NCI-H510A treated with DMSO at 0.1 percent for 48 hours (cell line): Measurements from ENCODE around the gene MGAT4A.
A peak's percentile ranks its signal among the peaks of the same experiment; 100 is the strongest.
"Not testable (repeated sequence)": the region's sequence is repeated elsewhere in the genome, so short reads cannot be mapped to it uniquely, and the experiment has no call there.

ENCODE experiments used
- DNase-seq: peaks from one replicate; lab custom pipeline; 2025; lab: John Stamatoyannopoulos, UW

The MGAT4A gene

GRCh38 chr2:98607104-98607503, 123.8 kb downstream of the MGAT4A start:
- no peak for DNase-seq

DNA sequence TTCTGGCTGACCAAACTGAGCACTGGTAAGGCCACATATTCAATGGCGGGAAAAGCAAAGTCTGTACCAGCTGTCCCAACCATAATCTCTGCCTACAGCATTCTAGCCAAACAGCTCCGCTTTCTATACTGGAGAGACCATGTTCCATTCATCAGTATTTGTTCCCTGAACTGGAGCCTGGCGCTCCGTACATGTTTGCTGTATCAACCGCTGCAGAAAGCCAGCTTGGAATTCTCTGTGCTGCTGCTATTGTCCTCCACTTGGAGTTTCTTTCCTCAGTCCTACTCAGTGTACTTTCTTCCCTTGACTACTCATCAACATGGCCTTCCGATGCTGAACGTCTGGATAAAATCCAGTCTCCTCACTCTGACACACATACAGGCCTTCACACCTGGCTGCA, 124.5 kb downstream of the MGAT4A start:
- no peak for DNase-seq

- DNase-seq = no peak
These were observed 125.9 kb downstream of the MGAT4A start for GRCh38 chr2:98605076-98605475.

DNA sequence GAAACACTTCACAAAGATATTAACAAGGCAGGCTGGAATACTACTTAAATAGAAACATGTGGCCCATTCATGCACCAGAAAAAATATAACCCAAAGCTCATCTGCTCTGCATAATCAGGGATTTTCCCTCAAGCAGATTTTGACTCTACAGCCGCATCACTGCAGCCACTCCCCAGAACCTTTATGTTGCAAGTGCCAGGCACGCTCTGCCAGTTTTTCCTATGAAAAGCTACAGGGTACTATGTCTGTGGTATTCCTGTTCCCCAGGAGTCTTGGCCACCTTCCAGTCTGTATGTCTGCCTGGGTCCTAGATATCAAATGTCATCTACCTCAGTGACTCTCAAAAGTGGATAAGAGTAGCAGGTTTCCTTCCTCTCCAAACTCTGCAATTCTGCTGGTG, 126.4 kb downstream of the MGAT4A start:
- no peak for DNase-seq

DNA sequence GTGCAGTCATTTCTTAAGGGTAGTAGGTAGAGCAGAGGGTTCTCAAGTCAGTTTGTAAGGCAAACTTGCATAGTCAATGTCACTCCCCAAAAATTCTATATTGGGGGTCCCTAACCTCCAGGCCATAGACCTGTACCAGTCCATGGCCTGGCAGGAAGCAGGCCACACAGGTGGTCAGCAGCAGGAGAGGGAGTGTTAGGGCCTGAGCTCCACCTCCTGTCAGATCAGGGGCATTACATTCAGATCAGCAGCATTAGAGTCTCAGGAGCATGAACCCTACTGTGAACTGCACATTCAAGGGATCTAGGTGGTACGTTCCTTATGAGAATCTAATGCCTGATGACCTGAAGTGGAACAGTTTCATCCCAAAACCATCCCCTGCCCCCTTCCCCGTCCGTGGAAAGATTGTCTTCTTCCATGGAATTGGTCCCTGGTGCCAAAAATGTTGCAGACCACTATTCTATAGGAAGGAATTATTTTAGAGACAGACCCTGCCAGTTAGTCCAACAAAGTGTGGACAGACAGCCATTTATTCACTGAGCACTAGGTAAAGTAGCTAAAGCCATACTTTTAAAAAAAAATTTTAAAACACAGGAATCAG, 129.3 kb downstream of the MGAT4A start:
- peak; percentile 17 for DNase-seq

- DNase-seq = no peak
These were observed 132.0 kb downstream of the MGAT4A start for GRCh38 chr2:98598781-98599428.

GRCh38 chr2:98594665-98595064, 136.3 kb downstream of the MGAT4A start:
- DNase-seq = not testable (repeated sequence)

GRCh38 chr2:98592565-98592964, 138.4 kb downstream of the MGAT4A start:
- no peak for DNase-seq

DNA sequence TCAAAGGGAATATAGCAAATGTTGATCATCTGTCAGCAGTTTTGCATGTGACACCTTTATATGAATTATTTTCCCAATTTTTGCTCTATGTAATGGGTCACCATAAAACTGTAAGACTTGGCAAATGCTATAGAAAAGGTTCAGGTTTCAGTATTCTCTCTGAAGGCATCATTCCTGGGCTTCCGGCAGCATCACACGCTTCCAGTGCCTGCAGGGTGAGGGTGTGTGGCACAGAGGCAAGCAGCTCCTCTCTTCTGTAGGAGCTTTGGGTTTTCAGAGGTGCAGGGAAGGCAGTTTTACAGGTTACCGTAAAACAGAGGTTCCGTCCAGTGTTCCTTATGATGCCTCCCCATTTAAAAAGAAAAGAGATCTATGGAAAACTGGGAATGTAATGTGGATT, 141.4 kb downstream of the MGAT4A start:
- no peak for DNase-seq

- DNase-seq = no peak
These were observed 142.0 kb downstream of the MGAT4A start for GRCh38 chr2:98588880-98589431.

GRCh38 chr2:98586551-98587140, 144.3 kb downstream of the MGAT4A start:
- no peak for DNase-seq

GRCh38 chr2:98585386-98585785, 145.5 kb downstream of the MGAT4A start:
- no peak for DNase-seq

DNA sequence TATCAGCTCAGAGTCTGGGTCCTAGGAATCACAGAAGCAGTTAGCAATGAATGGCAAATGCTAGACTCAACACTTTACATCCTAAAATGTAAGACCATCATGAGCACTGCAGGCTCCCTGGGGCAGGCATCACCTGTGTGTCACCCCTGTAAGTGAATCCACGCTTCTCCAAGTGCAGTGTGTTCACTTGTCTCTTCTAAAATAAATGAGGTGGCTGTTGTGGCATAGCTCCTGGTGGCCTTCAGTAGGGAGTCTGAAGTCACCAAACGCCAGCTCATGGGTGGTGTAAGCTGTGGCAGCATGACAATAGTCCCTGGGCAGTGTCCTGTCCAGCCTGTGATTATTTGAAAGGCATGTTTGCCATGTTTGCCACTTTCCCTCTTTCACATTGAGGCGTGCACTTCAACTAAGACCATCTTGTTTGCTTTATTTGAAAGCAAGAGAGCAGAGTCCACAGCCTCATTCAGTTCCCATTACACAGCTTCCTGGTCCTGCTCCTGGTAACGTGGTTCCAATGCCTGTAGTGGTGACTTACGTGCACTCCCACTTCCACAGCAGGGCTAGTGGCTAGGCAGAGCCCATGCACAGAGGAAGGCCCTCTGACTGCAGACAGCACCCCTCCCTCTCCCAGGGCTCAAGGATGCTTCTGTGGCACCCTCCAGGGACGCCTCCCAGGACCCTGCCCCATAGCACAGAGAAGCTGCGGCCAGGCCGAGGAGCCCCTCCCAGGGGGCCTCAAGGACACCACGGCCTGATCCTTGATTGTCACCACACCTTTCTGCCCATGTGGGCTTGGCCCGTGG, 146.9 kb downstream of the MGAT4A start:
- DNase-seq = no peak

- DNase-seq = no peak
These were observed 147.7 kb downstream of the MGAT4A start for GRCh38 chr2:98583276-98583675.

- no peak for DNase-seq
These were observed 148.4 kb downstream of the MGAT4A start for GRCh38 chr2:98582523-98582922.

DNA sequence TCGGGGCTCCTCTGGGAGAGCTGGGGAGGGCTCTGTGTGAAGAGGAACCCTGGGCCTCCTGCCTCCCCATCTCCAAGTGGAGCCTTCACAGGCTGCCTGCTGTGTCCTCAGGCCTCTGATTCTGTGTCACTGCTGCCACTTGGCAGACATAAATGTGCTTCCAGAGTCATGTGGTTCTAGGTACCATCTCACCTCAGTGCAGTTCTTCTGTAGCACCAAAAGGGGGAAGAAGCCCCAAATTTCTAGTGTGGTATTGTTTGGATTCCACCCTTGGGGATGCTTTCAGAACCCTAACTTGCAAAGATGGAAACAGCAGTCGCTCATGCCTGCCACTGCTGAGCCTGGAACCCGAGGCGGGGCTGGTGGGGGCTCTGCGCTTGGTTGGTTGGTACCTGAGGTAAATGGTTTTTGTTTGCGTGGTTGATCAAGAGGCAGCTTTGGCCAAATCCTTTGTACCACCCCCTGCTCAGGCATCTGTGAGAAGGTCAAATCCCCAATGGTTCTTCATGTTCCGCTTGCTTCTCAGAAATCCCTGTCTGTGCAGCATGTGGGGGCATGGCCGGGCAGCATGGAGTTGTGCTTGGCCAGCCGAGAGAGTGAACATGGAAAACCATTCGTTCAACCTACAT, 150.2 kb downstream of the MGAT4A start:
- DNase-seq = no peak

GRCh38 chr2:98579926-98580325, 151.0 kb downstream of the MGAT4A start:
- no peak for DNase-seq

- DNase-seq = no peak
These were observed 152.7 kb downstream of the MGAT4A start for GRCh38 chr2:98578231-98578630.

DNA sequence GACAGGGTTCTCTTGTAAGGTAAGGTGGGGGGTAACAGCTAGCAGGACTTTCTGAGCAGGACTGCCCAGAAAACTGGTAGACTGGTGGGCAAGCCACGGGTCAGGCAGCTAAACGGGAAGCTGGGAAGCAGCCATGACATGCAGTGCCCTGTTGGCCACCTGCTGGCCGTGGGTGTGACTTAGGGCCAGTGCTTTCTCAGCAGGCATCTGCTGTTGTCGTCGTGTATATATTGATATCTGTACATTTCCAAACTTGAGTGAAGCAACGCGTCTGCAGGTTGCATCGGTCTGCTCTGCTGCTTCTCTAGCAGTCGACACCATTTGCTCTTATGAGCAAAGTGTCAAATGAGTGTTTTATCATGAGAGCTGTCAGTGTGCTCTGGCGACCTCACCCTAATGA, 153.6 kb downstream of the MGAT4A start:
- DNase-seq = no peak

- no peak for DNase-seq
These were observed 154.1 kb downstream of the MGAT4A start for GRCh38 chr2:98576666-98577312.

DNA sequence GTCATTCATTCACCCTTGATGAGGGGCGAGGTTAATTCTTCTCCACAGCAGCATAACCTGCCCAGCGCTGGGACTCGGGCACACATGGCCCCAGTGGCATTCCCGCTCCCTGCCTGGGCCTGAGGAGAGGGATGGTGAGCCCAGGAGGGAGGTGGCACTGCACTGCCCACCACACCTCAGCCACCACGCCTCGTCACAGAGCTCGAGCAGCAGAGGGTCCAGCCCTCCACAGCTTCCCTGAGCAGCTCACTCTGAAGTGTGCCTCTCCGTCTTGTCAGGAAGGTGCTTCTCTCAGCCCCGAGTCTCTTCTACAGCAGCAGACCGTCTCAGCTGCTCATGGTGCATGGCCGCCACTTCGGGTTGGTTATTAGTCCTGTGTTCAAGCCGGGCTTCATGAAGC, 157.5 kb downstream of the MGAT4A start:
- no peak for DNase-seq

DNA sequence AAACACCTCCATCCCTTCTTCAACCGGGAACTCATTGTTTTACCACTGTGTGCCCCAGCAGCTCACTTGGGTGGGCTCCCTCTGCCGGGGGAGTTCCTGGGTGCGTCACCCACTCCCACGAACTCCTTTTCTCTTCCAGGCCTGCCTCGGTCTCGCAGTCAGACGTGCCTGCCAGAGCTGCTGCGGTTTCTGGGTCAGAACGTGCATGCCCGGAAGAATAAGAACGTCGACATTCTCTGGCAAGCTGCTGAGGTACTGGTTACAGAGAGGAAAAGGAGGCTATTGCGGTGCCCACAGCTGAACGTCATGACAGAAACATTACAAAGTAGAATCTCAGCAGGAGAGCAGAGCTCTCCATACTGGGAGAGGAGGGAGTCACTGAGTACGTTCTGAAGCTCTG, 158.3 kb downstream of the MGAT4A start:
- DNase-seq = no peak
